KOPT-K1 (cell line): ENCODE results near the gene UBE2J1.
"Not testable (repeated sequence)": the region's sequence is repeated elsewhere in the genome, so short reads cannot be mapped to it uniquely, and the experiment has no call there.

ENCODE experiments used
- H3K27ac ChIP-seq: fragments of 200-600 bp; sonication (generic); 2 replicates; pipeline ENCODE4 v1.5.1; 2016; ENCODE audit warnings: antibody characterized with exemption, mild to moderate bottlenecking, low read depth, low read length; ENCODE audit not compliant: poor library complexity, severe bottlenecking
- H3K36me3 ChIP-seq: fragments of 200-600 bp; sonication (generic); 2 replicates; pipeline ENCODE4 v1.5.1; 2017; ENCODE audit warnings: antibody characterized with exemption, mild to moderate bottlenecking, low read length, moderate library complexity; ENCODE audit not compliant: insufficient read depth
- H3K9me3 ChIP-seq: fragments of 200-600 bp; sonication (generic); 2 replicates; pipeline ENCODE4 v1.5.1; 2017; ENCODE audit warnings: antibody characterized with exemption, low read length, mild to moderate bottlenecking; ENCODE audit not compliant: insufficient read depth, poor library complexity, severe bottlenecking

UBE2J1 gene

DNA sequence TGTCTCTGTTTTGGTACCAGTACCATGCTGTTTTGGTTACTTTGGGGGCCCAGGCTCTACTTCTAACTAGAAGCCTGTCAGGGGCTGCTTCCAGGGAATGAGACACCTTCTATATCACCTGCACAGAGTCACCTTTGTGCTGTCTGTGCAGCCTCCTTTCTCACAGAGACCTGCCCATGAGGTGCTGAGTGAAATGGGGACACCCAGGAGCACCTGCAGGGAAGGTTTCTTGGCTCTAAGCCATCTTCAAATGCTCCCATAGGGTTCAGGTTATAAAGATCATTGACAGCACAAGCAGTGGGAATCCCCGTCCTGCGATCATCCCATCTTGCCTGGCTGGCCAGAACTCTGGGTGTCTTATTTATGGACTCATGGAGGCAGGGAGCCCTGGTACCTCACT lies 56.5 kb downstream of the UBE2J1 start:
- no peak overlapping the region for H3K27ac ChIP-seq
- no peaks in the 10 kb centered on the region for H3K9me3 ChIP-seq
- no peaks in the 10 kb centered on the region for H3K36me3 ChIP-seq

DNA sequence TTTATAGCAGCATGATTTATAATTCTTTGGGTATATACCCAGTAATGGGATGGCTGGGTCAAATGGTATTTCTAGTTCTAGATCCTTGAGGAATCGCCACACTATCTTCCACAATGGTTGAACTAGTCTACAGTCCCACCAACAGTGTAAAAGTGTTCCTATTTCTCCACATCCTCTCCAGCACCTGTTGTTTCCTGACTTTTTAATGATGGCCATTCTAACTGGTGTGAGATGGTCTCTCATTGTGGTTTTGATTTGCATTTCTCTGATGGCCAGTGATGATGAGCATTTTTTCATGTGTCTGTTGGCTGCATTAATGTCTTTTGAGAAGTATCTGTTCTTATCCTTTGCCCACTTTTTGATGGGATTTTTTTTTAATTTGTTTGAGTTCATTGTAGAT lies 57.4 kb downstream of the UBE2J1 start:
- not testable (repeated sequence) for H3K36me3 ChIP-seq, H3K27ac ChIP-seq, H3K9me3 ChIP-seq

DNA sequence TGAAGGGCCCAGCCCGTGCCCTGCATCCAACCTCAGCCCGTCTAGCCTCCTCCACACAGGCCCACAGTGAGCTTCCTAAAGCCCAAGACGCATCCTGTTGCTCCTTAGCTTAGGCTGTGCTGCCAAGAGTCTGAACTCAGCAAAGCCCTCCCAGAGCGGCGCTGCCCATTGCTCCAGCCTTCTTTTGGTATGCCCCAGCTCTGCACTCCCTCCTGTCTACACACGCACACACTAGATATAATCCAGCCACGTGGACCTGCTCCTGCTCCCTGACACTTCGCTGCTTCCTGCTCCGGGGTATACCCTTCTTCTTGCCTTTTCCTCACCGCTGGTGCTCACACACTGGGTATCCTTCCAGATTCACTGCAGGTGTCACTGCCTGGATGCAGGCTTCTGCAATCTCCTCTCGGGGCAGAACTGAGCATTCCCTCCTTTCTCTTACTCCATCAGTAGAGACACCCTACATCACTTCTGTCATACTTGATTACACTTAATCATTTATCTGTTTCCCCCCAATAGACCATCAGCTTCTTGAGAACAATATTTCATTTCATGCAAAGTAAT lies 61.2 kb downstream of the UBE2J1 start:
- Histone ChIP-seq H3K9me3 (no peaks in the 10 kb centered on the region), H3K27ac (no peak overlapping the region), H3K36me3 (no peaks in the 10 kb centered on the region)

DNA sequence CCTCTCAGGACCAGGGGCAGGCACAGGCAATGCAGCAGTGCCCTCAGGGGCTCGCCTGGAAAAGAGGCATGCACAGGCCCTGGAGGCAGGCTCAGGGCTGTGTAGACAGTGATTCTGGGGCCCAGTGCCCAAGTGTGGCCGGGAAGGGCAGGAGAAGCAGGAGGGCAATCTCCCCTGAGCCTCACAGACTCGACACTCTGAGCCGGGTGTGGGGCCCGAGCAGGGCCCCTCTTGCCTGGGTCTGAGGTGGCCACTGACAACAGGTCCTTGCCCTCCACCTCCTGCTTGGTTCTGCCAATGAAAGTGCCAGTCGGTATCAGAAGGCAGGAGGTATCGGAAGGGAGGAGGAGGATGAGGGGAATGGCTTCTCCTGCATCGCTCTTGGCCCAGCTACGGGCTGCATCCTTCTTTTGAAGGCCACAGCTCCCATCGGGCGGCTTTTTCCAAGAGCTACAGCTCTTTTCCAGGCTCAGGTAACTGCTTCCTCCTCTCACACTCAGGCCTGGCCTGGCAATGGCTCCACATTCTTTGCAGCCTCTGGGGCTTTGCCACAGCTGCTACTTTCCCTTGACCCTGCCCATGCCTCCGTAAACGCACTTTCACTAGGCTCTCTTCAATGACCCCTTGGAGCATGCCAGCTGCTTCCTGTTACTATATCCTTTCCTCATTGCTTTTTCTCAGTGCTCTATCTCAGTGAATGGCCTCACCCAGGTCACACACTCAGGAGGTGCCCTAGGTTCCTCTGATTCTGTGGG lies 61.9 kb downstream of the UBE2J1 start:
- H3K9me3 ChIP-seq: no peaks in the 10 kb centered on the region
- H3K36me3 ChIP-seq: no peaks in the 10 kb centered on the region
- no peak overlapping the region for H3K27ac ChIP-seq

DNA sequence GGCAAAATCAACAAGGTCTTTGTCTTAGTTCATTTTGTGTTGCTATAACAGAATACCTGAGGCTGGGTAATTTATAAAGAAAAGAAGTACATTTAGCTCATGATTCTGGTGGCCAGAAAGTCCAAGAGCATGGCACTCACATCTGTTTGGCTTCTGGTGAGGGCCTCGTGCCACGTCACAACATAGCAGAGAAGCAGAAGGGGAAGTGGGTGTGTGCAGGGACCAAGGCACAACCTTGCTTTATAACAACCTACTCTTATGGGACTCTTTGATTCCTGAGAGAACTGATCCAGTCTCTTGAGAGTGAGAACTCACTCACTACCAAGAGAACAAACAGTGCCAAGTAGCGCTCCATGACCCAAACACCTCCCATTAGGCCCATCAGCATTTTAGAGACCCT lies 62.8 kb downstream of the UBE2J1 start:
- Histone ChIP-seq H3K27ac (no peak overlapping the region), H3K36me3 (no peaks in the 10 kb centered on the region), H3K9me3 (no peaks in the 10 kb centered on the region)

DNA sequence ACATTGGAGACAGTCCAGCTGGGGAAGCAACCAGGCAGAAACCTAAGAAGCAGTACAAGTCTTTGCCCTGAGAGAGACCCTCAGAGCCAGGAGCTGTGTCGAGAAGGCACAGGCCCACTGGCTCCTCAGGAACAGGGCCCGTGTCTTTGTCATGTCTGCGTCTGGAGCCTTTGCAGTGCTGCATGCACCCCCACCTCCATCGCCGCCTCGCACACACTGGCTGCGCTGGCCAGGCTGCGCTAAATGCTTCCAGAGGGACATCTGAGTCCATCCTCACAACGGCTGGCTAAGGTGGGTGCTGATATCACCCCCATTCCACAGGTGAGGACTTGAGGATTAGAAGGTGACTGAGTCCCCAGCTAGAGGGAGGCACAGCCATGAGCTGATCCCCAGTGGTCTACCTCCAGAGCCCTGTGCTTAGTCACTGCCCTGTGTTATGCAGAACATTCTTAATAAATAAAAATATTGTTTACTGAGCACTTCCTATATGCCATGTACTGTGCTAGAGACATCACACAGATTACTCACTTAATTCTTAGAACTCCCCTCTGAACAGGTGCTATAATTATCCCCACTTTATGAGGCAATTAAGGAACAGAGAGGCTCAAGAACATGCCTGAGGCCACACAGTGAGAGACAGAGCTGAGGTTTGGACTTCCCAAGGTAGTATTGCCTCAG lies 65.0 kb downstream of the UBE2J1 start:
- H3K9me3 ChIP-seq: no peaks in the 10 kb centered on the region
- H3K27ac ChIP-seq: no peak overlapping the region
- no peaks in the 10 kb centered on the region for H3K36me3 ChIP-seq

DNA sequence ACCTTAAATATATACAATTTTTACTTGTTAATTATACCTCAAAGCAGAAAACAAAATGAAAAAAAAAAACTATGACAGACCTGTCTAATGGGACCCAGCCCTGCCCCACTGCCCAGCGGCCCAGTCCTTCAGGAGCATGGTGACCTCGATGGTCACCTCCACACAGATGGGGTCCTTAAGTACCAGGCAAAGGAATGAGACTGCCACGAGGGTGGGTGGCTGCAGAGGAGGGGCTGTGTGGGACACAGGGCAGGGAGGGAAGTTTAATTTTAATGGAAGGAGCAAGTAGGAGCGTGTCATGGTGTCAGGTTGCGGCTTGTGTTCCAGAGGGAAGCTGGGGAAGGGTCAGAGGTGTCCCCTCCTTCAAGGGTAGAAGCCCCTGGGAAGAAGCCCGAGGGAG lies 66.0 kb downstream of the UBE2J1 start:
- Histone ChIP-seq H3K36me3 (no peaks in the 10 kb centered on the region), H3K9me3 (no peaks in the 10 kb centered on the region), H3K27ac (no peak overlapping the region)

DNA sequence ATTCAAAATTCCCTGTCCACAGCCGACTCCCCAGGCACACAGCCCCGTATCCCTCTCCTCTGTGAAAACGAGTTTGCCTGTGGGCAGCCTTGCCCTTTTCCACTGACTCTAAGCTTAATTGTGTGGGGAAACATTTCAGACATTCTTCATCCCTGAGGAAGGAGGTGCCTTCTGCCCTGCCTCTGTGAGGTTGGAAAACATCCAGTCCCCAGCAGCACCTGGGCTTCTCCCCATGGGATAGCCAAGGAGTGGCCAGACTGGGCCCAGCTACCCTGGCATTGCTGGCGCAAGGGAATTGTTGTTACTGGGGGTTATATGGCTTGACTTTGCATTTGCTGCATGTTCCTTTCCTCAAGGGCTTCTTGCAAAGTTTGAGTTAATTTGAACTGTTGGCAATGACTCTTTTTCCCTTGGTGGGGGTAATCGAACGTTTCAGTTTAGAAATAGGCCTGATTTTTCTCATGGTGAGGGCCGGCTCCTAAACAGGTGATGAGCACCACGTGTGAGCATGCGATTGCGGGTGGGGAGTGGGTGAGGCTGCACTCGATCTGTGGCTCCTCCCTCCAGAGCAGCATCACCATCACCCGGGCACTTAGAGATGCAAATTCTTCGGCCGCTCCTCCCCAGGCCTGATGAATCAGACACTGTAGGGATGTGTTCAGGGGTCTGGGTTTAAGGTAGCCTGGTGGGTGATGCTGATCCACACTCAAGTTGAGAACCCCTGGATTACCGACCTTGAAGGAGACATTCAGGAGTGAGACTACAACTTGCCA lies 67.4 kb downstream of the UBE2J1 start:
- Histone ChIP-seq H3K36me3 (no peaks in the 10 kb centered on the region), H3K9me3 (no peaks in the 10 kb centered on the region), H3K27ac (no peak overlapping the region)

DNA sequence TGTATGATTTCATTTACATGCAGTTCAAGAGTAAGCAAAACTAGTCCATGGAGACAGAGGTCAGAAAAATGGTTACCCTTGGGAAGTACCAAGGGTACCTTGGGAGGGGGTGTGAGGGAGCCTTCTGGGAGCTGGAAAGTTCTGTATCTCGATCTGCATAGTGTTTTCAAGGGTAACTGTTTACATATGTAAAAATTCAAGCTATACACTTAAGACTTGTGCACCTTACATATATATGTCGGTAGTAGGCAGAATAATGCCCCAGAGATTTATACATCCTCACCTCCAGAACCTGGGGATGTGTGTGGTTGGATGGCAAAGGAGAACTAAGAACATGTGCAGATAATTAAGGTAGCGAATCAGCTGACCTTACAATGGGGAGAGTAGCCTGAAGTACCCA lies 68.4 kb downstream of the UBE2J1 start:
- H3K36me3 ChIP-seq: no peaks in the 10 kb centered on the region
- no peak overlapping the region for H3K27ac ChIP-seq
- H3K9me3 ChIP-seq: no peaks in the 10 kb centered on the region

DNA sequence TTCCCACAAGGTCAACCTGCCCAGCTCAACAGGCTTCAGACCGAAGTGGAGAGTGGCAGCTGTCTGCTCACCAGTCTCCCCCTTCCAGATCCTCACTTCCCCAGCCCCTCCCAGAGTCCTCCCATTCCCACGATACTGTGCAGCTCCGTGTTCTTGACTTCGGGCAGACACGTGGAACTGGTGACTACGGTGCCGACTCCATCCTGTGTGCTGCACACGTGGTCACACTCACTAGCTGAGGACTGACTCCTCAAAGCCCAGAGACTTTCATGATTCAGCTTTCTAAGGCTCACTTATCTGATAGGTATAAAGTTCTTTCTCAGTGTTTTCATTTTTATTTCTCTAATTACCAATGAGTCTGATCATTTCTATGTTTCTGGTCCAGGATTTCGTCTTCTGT lies 69.8 kb downstream of the UBE2J1 start:
- no peaks in the 10 kb centered on the region for H3K36me3 ChIP-seq
- H3K27ac ChIP-seq: no peak overlapping the region
- H3K9me3 ChIP-seq: no peaks in the 10 kb centered on the region

DNA sequence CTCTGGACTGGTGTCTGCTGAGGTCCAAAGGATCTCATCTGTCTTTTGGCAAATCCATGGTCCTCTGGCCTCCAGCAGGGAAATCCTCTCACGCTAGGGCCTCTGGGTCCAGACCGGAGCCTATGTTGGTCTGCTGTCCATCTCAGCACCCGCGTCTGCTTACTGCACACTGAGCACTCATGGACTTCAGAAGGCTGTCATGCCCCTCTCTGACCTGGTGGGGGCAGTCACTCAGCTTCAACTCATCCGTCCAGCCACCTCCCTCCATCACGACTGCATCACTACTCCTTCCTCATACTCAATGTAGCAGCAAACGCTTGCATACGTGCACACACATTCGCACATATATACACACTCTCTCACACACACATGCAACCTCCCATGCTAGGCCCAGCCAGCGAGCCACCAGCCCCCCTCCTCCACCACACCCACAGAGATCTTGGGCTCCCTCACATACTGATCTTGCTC lies 70.7 kb downstream of the UBE2J1 start:
- no peaks in the 10 kb centered on the region for H3K36me3 ChIP-seq
- no peaks in the 10 kb centered on the region for H3K9me3 ChIP-seq

DNA sequence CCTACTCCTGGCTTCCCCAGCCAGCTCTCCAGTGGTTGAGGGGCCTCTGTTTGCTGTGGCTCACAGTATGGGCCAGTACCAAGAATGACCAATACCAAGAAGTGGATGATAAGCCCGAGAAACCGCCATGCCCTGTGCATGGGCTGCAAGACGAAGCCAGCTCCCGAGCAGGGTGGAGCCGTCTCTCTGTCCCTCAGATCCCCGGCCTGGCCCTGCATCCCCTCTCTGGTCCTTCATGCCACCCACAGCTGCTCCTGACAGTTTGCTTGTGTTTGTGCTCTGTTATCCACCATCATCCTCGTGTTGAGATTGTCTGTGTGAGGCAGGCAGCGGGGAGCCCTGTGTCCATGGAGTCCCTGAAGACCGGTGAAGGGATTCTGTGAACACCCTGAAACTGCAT lies 73.6 kb downstream of the UBE2J1 start:
- H3K9me3 ChIP-seq: no peaks in the 10 kb centered on the region
- no peaks in the 10 kb centered on the region for H3K36me3 ChIP-seq

More for the DNA sequence above, 70.7 kb downstream of the UBE2J1 start:
- H3K27ac ChIP-seq: no peak overlapping the region

More for the DNA sequence above, 73.6 kb downstream of the UBE2J1 start:
- no peak overlapping the region for H3K27ac ChIP-seq
